ENCODE measurements around the gene ELL.
A peak's percentile ranks its signal among the peaks of the same experiment; 100 is the strongest.

Gene ELL

DNA sequence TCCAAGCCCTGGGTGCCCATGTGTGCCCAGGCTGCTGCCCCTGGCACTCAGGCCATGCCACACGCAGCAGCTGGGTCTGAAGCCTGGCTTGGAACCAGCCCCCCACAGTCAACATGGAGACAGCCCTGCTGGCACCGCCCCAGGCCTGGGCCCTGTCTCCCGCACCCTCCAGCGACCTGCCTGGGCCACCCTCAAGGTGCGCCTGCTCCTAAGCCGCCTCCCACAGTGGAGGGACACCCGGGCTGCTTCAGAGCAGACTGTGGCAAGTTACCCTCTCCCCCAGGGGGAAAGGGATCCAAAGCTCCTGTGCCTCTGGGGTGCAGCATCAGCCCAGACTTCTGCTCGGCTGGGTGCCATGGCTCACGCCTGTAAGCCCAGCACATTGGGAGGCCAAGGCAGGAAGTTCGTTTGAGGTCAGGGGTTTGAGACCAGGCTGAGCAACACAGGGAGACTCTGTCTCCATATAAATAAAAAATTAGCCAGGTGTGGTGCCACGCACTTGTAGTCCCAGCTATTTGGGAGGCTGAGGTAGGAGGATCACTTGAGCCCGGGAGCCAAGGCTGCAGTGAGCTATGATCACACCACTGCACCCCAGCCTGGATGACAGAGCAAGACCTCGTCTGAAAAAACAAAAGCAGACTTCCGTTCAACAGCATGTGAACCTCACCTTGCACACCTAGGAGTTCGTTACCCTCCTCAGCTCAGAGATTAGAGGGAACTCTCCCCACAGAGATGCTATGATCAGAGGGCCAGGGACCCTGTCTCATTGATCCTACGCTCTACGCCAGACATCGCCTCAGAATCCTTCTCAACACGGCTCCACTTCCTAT, 15.6 kb downstream of the ELL start:
- DNase-seq (ENCODE audit: low read depth in 2 of 3, low spot score in 1 of 3): no peak

DNA sequence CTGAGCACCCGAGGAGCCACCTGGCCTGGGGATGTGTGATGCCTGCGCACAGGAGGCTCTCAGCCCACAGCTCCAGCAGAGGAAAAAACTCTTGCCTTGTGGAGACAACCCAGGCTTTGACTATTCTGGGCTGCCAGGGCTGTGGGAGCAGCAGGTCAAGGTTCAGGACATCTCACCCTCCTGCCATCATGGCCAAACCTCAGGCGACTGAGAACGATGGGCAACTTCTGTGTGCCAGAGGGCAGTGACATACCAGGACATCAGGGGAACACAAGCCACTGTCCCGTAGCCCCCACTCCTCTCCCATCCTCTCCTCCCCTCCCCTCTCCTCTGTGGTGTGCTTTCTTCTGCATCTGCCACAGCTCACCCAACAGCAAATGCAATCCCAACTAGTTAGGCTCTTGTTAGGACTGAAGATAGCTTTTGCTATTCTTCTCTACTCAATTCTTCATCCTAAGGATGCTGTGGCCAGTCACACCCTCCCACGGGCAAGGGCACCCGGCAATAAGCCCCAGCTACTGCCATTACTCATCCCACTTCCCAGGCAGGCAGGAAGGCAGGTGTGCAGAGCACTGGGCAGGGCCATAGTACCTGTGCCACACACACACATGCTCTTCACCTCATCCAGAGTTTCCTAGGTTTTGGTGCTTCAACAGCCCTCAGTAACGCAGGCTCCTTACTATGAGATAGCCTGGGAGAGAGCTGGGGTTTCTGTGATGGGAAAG, 16.8 kb downstream of the ELL start:
- DNase-seq (ENCODE audit: low read depth in 2 of 3, low spot score in 1 of 3): no peak

DNA sequence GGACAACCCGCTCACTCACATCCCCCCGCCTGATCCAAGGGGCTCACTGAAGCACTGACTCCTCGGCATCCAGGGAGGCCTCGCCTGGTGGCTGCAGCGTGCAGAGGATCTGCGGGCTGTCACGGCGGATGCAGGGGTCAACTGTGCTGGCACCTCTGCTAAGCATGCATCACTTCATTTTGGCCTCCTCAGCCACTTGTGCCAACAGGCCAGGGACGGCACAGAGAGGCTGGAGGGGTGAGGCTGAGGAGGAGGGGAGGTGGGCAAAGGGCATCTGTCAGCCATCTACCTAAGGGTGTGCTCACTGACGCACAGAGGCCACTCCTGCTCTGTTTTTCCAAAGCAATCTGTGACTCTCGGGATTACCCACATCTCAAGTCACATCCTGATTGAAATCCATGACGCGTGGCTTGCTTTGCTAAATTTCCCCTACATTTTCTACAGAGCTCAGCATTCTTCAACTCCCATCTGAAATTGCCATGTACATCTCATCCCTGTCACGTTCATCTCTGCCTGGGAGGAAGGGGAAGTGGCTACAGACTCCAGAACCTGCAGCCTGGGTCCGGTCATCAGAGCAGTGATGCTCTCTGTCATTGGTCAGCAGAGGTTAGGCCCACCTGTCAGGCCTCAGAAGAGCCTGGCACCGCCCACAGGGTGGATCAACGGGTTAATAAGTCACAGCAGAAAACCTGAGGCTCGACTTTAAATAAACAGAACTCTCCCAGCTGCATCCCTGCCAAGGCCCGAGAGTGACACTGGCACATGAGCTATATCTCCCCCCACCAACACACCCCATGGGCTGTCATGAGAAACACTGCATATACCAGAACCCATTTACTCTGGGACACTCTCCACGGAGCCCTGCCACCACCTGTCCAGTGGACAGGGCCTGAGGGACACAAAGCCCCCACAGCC, 17.6 kb downstream of the ELL start:
- no peak for DNase-seq (ENCODE audit: low read depth in 2 of 3, low spot score in 1 of 3)

DNA sequence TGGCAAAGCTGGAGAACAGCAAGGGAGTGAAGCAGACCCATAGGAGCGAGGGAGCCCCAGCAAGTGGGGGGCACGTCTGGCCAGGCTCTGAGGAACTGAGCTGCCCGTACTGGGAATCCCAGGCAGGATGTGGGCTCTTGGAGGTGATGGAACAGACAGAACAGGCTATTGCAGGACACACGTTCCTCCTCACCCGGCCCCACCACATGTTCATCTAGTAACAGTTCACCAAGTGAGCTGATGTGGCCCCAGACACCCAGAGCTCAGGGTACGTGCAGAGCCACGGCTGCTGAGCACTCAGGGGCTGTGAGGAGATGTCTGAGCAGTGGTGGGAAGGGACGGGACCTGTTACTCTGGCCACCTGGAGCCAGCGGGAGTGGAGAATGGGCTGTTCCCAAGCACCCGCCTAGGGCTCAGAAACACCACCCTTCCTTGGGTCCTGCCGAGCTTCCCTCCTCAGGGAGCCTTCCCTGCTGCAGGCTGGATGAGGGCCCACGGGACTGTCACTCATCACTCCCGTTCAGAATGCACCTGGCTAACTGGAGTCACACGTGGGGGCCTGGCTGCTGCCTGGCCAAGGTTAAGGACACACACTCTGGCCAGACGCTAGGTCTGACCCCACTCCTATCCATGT, 18.4 kb downstream of the ELL start:
- no peak for DNase-seq (ENCODE audit: low read depth in 2 of 3, low spot score in 1 of 3)

DNA sequence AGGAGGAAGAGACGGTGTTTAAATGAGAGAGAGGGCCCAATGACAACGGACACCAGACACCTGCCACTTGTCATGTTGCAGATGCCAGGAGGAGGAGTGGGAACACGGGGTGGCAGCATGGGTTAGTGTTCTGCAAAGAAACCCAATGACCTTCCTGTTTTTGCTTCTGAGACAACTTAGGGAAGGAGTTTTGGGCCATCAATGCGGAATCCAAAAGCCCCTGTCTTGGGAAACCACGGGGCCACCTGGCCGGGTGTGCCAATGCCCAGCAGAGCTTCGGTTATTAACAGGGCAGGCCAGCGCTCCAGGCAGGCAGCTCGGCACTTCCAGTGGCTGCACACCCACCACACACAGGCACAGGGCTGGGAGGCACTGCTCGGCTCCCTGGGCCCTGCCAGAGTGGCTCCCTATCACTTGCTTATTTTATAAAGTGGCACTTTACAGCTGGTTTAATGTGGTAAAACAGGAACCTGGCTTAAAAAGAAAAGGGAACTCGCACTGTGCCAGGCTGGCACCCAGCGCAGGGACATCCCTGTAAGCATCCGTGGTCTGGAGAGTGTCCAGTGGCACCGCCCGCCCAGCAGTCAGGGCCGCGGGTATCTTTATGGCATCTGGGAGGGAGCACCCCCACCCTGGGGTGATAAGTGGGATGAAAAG, 19.1 kb downstream of the ELL start:
- DNase-seq (ENCODE audit: low read depth in 2 of 3, low spot score in 1 of 3): no peak

DNA sequence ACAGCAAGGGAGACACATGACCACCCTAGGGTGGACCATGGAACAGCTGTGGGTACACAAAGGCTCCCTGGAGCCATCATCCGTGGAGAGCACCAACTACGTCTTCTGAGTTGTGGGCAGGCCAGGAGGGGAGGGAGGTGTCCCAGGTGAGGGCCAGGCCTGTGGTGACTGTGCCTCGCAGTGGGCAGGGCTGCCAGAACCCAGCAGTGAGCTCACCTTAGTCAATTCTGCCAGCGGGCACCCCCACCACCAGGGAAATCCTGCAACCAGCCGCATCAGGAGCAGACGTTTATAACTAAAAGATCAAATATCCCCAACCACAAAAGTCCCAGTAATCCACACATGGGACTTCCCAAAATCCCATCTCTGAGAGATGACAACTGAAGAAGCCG, 19.6 kb downstream of the ELL start:
- no peak for DNase-seq (ENCODE audit: low read depth in 2 of 3, low spot score in 1 of 3)

DNA sequence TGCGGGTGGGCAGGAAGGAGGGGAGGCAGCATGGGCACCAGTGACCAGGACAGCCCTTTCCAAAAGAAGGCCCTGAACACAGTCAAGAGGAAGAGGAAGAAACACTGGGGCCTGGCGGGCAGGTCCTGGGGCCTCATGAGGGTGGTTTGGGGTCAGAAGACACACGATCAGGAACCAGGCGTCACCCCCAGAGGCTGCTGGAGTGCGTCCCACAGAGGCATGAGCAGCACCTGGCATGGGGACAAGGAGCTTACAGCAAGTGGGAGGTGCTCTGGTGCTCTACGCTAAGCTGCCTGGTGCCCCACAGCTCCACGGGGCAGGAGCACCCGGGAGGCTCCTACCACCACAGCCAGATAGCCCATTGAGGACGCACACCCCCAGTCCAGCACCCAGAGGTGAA, 20.0 kb downstream of the ELL start:
- no peak for DNase-seq (ENCODE audit: low read depth in 2 of 3, low spot score in 1 of 3)

DNA sequence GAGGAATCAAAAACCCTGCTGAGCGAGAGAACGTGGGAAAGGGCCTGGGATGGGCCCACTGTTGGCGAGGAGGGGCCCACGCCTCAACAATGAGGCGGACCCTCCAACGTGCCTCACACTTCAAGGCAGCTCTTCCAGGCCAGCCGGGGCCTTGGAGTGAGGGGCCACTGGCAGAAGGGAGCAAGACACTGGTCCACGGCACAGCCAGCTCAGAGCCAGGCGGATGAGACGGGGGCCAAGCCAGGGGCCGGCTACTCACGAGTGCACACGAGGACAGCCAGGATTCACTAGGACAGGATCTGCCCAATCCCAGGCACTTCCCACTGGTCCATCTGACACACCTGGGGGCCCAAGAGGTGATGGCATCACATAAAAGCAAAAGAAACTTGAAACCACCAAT, 20.5 kb downstream of the ELL start:
- DNase-seq (ENCODE audit: low read depth in 2 of 3, low spot score in 1 of 3): no peak

DNA sequence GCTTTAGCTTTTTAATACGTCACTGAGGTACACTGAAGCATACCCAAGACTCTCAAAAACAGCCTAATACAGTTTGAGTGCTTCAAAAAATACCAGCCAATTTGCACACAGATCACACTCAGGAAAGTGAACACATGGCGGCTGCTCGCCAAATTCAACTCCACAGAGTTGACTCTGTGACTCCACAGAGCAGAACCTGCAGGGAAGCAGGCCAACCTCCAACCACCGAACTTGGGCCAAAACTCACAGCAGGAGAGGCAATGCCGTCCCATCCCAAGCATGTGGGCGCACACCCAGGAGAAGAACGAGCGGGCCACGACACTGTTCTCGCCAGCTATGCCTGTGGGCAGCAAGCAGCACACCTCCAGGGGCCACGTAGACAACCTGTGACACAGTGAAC, 21.1 kb downstream of the ELL start:
- no peak for DNase-seq (ENCODE audit: low read depth in 2 of 3, low spot score in 1 of 3)

DNA sequence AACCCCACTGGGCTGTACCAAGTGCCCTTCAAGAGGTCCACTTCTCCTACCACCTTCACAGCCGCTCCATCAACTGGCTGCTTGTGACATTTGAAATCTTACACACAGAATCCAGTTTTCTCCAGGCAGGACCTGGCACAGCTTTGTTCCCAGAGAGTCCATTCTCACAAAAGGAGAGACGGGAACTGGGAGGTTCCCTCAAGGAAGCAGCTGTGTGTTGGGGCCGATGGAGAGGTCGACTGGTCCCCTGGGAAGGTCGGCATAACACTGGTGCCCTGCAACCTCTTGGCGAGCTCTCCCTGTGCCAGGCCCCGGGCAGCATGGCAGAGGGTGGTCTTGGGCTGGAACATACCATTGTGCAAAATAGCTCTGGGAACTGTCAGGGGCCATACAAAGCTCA, 21.5 kb downstream of the ELL start:
- DNase-seq (ENCODE audit: low read depth in 2 of 3, low spot score in 1 of 3): no peak

DNA sequence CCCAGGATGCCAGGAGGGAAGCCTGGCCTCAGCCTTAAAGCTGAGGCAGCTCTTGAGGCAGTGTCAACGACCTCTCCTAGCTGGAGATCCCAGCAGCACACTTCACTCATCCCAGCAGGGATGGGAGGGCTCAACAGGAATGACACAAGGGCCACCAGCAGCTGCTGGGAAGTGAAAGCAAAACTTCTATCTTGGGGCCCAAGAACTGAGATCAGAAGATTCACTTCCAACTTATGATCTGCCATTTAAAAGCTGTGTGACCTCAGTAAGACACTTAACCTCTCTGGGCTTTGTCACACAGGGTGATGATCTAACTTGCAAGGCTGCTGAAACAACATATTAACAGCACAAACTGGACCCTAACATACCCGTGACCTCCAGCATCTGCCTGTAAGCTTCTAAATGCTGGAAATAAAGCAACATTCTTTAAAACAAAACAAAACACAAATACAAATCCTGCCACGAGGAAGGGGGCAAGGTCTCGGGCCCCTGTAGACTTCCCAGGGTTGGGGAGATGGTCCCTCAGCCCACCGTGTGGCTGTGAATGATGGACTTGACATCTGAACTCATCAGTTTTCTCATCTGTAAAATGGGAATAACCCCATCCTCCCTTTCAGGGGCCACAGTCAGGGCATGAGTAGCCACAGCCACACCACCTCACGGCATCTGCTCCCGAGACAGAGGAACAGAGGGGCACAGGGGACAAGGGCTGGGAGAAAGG, 22.7 kb downstream of the ELL start:
- DNase-seq (ENCODE audit: low read depth in 2 of 3, low spot score in 1 of 3): no peak

DNA sequence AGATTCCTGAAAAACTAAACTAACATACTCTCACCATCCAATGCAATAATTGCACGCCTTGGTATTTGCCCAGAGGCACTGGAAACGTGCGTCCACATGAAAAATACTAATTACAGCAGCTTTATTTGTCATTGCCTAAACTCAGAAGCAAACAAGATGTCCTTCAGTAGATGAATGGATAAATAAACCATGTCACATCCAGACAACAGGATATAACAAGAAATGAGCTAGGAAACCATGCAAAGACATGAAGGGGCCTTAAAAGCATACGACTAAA, 25.0 kb downstream of the ELL start:
- no peak for DNase-seq (ENCODE audit: low read depth in 2 of 3, low spot score in 1 of 3)

DNA sequence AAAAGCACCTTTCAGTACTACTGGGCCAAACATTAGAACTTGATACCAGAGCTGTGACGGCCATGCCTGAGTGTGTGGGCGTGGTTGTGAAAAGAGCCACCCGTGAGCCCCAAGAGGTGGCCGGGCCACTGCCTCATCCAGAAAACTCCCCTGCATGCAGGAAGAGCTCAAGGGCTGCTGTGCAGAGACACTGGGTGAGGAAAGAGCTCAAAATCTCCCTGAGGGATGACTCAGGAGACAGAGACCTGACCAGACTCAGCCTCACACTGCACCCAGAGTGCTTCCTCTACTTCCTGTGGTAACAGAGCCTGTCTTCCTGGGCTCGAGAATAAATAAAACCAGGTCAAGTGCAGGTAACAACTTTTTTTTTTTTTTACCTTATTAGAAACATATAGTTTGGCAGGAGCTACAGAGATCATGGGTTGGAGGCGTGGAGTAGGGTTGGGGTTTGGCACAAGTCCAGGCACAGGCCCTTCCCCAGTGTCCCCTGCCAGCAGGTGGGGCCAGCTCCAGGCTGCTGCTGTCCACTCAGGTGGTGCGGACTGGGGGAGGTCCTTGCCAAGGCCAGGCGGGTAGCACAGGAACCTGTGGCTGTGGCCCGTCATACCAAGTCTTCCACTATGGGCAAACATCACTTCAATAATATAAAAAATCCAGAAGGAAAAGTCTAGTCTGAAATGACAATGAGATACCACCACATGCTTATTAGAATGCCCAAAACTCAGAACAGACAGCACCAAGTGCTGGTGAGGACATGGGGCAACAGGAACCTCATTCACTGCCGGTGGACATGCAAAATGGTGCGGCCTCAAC, 25.5 kb downstream of the ELL start:
- DNase-seq (ENCODE audit: low read depth in 2 of 3, low spot score in 1 of 3): peak in 2 of 3 donors; percentile 32 to 47

DNA sequence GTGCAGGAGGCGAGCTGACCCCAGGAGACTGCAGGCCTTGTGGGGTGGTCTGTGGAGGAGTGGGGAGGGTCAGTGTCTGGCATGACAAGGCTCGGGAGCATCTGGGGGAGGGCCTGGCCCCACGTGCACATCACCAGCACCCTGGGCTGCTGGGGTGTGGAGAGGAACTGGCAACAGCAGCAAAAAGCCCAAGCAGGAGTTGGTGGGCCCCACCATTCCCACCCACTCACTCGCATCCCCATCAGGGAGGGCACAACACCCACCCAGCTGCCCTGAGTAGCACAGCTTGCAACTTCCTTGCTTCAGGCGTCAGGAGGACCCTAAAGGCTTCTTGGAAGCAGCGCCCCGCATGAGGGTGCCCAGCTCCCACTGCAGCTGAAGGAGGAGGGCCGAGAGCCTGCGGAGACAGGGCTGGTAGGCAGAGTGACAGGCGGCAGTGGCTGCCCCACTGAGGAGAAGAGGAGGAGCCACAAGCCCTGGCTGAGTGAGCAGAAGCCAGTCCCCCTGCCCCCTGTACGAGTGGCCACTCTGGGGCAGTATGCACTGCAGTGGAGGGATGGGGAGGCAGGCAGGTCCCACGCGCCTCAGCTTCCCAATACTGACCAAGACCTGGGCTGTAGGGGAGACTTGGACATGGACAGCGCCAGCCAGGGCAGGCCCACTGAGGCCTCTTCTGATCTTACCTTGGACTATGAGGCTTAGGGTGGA, 26.5 kb downstream of the ELL start:
- no peak for DNase-seq (ENCODE audit: low read depth in 2 of 3, low spot score in 1 of 3)

DNA sequence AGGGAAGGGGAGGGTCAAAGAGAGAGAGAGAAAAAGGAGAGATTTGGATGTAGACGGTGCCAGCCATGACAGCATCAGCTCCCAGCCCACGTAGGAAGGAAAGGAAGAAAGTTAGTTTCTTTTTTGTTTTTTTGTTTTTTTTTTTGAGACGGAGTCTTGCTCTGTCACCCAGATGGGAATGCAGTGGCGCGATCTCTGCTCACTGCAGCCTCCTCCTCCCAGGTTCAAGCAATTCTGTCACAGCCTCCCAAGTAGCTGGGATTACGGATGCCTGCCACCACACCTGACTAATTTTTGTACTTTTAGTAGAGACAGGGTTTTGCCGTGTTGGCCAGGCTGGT, 27.6 kb downstream of the ELL start:
- no peak for DNase-seq (ENCODE audit: low read depth in 2 of 3, low spot score in 1 of 3)

DNA sequence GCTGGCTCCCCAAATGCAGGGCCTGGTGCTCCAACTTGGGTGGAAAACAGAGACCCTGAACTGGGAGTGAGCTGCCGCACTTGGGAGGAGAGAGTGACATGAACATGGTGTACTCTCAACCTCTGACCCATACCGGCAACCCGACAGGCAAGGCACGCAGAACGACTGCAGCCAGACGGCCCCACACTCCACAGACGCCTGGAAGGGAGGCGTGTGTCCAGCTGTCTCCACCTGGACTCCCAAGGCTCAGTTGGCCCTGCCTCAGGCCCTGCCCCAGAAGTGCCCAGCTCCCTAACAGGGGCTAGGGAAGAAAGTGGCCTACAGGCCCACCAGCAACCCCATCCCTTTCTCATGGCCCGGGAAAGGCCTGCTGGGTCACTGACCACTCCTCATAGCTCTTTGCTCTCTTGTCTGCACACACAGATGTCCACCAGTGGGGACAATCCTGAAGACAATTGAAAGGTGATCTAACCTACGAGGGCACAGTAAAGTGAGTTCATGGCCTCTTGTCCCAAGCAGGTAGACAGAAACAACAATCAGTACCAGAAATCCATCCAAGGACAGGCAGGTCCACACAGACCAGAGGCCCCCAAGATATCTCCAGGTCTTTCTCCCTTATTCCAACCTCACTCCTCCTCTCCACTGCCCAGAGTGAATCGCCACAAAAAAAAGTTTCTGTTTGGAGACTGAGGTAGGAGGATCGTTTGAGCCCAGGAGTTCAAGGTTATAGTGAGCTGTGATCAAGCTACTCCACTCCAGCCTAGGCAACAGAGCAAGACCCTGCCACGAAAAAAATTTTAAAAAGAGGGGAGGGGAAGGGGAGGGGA, 28.2 kb downstream of the ELL start:
- DNase-seq (ENCODE audit: low read depth in 2 of 3, low spot score in 1 of 3): no peak

DNA sequence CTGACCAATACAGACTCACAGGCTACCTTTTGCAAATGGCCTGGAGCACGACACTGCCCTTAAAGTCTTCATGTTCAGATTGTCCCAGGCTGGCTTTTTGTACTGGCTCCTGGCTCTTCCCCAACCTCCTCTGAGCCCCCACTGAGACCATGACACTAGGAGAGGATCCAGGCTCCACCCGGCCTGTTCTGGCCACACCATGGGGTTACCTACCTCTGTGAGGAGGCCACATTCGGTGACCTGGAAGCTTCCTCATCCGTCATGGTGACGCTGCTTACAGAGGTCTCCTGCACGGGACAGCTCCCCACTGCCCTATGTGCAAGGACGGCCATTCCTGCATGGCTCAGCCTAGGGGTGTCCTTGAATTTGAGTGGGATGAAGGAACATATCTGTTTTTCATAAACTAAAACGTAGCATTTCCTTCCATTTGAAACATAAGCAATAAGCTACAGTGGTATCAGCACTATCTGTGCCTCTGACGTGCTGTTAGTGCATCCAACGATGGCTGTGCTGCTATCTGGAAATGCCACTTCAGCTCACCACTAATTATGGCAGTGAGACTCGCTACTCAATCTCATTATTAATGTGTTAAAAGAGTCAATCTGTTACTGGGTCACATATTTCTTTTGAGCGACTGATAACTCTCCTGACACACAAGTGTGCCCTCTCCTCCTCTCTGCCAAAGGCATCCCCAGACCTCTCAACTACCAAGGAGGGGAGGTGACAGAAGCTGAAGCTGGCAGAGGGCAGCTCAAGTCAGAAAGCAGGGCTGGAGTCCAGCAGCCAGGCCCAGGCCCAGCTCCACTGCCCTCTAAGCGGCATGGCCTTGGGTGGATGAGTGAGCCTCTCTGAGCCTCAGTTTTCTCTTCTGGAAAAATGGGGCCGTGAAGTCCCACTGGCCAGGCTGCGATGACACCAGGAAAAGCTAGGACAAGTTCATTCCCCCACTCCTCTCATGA, 29.6 kb downstream of the ELL start:
- no peak for DNase-seq (ENCODE audit: low read depth in 2 of 3, low spot score in 1 of 3)

All from stimulated activated CD4-positive, alpha-beta T cell treated with anti-CD3 and anti-CD28 coated beads, Interleukin-12 subunit alpha, Interleukin-12 subunit beta, amount 100 ng/mL, for 48 hours (primary cell).